Activated CD4-positive, alpha-beta T cell treated with anti-CD3 and anti-CD28 coated beads, Interleukin-10, Interleukin-2, amounts not matched to agents 100 ng/mL and 50 ng/mL, durations not matched to agents 16 hours and 8 hours (primary cell): Measurements from ENCODE around the gene NFATC3.
"Not testable (repeated sequence)": the region's sequence is repeated elsewhere in the genome, so short reads cannot be mapped to it uniquely, and the experiment has no call there.

Experiments
- DNase-seq: peaks from one replicate; pipeline ENCODE4 v3.0.0-alpha.2; 2020

Gene NFATC3

GRCh38 chr16:68090533-68090932 is 5.4 kb downstream of the NFATC3 start:
- no peak for DNase-seq

GRCh38 chr16:68091380-68092261 is 6.5 kb downstream of the NFATC3 start:
- DNase-seq = no peak

DNA sequence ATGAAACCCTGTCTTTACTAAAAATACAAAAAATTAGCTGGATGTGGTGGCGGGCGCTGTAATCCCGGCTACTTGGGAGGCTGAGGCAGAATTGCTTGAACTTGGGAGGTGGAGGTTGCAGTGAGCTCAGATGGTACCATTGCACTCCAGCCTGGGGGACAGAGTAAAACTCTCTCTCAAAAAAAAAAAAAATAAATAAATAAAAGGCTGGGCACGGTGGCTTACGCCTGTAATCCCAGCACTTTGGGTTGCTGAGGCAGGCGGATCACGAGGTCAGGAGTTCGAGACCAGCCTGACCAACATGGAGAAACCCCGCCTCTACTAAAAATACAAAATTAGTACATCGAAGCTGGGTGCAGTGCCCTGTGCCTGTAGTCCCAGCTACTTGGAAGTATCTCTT is 7.1 kb downstream of the NFATC3 start:
- not testable (repeated sequence) for DNase-seq

- peak; percentile 53 for DNase-seq
Observed at GRCh38 chr16:68093816-68094613, 8.8 kb downstream of the NFATC3 start.

- no peak for DNase-seq
Observed at GRCh38 chr16:68094614-68094934, 9.4 kb downstream of the NFATC3 start.

- DNase-seq = no peak
Observed at GRCh38 chr16:68096491-68096890, 11.3 kb downstream of the NFATC3 start.

GRCh38 chr16:68097088-68097487 is 11.9 kb downstream of the NFATC3 start:
- no peak for DNase-seq

DNA sequence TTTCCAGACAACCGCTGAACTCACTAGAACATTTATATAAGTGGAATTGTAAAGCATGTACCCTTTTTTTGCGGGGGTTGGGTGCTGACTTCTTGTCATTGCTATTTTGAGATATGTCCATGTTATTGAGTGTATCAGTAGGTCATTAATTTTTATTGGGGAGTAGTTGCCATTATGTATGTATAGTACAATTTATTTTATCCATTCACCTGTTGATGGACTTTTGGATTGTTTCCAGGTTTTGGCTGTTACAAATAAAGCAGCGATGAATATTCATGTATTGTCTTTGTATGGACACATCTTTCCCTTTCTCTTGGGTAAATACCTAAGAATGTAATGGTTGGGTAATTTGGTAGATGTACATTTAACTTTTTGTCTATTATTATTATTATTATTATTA is 12.7 kb downstream of the NFATC3 start:
- DNase-seq = no peak

DNA sequence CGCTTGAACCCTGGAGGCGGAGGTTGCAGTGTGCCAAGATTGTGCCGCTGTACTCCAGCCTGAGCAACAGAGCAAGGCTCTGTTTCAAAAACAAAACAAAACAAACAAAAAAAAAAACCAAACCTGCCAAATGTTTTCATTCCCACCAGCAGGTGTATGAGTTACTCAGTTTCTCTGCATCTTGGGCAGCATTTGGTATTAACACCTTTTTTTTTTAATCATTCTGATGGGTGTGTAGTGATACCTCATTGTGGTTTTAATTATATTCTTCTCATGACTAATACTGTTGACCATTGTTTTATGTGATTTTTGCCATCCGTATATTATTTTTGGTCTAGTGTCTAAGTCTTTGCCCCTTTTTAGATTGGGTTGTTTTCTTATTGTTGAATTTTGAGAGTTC is 15.3 kb downstream of the NFATC3 start:
- no peak for DNase-seq

DNA sequence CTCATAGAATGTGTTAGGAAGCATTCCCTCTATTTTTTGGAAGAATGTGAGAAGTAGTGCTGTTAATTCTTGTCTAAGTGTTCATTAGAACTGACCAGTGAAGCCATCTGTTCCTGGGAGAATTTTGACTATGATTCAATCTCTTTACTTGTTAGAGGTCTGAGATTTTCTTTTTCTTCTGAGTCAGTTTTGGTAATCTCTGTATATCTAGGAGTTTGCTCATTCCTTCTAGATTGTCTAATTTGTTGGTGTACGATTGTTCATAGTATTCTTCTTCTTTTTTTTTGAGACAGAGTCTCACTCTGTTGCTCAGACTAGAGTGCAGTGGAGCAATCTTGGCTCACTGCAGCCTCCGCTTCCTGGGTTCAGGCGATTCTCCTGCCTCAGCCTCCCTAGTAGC is 20.4 kb downstream of the NFATC3 start:
- DNase-seq = no peak

DNA sequence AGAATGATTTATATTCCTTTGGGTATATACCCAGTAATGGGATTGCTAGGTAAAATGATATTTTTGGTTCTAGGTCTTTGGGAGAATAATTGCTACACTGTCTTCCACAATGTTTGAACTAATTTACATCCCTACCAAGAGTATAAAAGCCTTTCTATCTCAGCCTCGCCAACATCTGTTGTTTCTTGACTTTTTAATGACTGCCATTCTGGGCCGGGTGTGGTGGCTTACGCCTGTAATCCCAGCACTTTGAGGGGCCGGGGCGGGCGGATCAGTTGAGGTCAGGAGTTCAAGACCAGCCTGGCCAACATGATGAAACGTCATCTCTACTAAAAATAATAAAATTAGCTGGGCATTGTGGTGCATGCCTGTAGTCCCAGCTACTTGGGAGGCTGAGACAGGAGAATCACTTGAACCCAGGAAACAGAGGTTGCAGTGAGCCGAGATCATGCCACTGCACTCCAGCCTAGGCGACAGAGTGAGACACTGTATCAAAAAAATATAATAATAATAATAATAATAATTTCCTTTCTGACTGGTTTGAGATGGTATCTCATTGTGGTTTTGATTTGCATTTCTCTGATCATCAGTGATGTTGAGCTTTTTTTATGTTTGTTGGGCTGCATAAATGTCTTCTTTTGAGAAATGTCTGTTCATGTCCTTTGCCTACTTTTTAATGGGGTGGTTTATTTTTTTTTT is 22.2 kb downstream of the NFATC3 start:
- DNase-seq = not testable (repeated sequence)

DNA sequence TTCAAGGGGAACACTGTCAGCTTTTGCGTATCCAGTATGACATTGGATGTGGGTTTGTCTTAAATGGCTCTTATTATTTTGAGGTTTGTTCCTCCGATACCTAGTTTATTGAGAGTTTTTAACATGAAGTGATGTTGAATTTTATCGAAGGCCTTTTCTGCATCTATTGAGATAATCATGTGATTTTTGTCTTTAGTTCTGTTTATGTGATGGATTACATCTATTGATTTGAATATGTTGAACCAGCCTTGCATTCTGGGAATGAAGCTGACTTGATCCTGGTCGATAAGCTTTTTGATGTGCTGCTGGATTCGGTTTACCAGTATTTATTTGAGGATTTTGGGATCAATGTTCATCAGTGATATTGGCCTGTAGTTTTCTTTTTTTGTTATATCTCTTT is 24.0 kb downstream of the NFATC3 start:
- DNase-seq = not testable (repeated sequence)

DNA sequence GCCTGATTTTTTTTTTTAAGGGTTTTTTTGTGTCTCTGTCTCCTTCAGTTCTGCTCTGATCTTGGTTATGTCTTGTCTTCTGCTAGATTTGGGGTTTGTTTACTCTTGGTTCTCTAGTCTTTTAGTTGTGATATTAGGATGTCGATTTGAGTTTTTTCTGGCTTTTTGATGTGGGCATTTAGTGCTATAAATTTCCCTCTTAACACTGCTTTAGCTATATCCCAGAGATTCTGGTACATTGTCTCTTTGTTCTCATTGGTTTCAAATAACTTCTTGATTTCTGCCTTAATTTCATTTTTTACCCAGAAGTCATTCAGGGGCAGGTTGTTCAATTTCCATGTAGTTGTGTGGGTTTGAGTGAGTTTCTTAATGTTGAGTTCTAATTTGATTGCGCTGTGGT is 25.4 kb downstream of the NFATC3 start:
- DNase-seq = not testable (repeated sequence)

GRCh38 chr16:68111379-68111778 is 26.2 kb downstream of the NFATC3 start:
- no peak for DNase-seq

DNA sequence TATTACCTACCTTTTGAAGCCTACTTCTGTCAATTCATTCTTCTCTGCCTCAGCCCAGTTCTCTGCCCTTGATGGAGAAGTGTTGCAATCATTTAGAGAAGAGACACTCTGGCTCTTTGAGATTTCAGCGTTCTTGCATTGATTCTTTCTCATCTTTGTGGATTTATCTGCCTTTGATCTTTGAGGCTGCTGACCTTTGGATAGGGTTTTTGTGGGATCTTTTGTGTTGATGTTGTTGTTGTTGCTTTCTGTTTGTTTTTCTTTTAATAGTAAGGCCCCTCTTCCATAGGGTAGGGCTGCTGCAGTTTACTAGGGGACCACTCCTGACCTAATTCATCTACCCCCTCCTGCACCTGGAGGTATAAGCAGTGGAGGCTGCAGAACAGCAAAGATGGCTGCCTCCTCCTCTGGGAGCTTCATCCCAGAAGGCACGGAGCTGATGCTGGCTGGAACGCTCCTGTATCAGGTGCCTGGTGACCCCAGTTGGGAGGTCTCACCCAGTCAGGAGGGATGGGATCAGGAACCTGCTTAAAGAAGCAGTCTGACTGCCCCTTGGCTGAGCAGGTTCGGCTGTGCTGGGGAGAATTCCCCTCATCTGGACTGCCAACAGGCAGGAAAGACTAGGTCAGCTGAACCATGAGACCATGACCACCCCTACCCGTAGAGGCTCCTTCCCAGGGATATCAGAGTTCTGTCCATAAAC is 28.0 kb downstream of the NFATC3 start:
- no peak for DNase-seq

GRCh38 chr16:68113765-68114240 is 28.6 kb downstream of the NFATC3 start:
- DNase-seq = no peak

DNA sequence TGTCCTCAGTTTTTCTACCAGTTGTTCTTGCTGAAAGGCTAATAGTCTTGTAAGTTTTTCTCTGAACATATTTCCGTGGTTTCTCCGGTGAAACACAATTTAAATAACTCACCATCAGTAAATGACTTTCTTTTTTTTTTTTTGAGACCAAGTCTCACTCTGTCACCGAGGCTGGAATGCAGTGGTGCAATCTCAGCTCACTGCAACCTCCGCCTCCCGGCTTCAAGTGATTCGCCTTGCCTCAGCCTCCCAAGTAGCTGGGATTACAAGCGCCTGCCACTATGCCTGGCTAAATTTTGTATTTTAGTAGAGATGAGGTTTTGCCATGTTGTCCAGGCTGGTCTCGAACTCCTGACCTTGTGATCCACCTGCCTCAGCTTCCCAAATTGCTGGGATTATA is 29.8 kb downstream of the NFATC3 start:
- DNase-seq = not testable (repeated sequence)

DNA sequence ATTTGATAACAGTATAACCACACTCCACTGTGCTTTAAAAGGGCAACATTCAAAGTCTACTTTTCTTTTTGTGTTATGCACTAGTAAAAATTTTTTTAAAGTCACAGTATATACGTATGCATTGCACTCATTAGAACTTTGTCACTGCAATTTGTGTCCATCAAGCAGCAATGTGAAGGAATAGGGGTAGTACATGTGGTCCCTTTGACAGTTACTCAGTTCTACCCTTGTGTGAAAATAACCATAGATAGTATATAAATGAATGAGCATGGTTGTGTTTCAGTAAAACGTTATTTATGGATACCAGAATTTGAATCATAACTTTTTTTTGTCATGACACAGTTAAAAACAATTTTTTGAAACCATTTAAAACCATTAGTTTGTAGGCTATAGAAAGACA is 30.7 kb downstream of the NFATC3 start:
- no peak for DNase-seq

- DNase-seq = peak; percentile 39
Observed at GRCh38 chr16:68116256-68116867, 31.2 kb downstream of the NFATC3 start.

DNA sequence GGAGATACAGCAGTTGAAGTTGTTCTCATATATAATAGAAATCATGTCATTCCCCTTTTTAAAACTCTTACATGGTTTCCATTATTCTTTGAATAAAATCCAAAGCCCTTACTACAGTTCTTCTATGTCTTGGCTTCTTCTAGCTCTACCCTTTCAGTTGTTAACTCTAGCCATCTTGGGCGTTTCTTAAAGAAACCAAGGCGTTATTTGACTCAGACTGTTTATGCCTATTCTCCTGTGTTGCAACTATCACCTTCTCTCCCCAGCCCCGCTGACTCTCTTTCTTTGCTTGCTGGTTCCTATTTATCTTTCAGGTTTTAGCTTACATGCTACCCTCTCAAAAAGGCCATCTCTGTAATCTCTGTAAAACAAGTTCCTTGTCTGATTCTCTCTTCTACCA is 32.7 kb downstream of the NFATC3 start:
- DNase-seq = peak; percentile 42

- not testable (repeated sequence) for DNase-seq
Observed at GRCh38 chr16:68118954-68119353, 33.8 kb downstream of the NFATC3 start.

GRCh38 chr16:68120496-68120895 is 35.3 kb downstream of the NFATC3 start:
- not testable (repeated sequence) for DNase-seq
